HEK293 (cell line): ENCODE data around the gene ANAPC5.

Source experiments
- FEZF1 ChIP-seq: fragments of 450-650 bp; formaldehyde crosslinking; IDR thresholded peaks from 2 replicates; pipeline ENCODE4 v1.5.1; 2016; ENCODE audit warnings: missing biosample characterization, missing genetic modification characterization
- KLF16 ChIP-seq: fragments of 450-650 bp; formaldehyde crosslinking; IDR thresholded peaks from 2 replicates; pipeline ENCODE4 v1.5.1; 2017; ENCODE audit warnings: missing biosample characterization, missing genetic modification characterization
- KLF7 ChIP-seq: fragments of 450-650 bp; formaldehyde crosslinking; IDR thresholded peaks from 2 replicates; pipeline ENCODE4 v1.5.1; 2016; ENCODE audit warnings: missing biosample characterization, missing genetic modification characterization, borderline replicate concordance
- KLF9 ChIP-seq: fragments of 450-650 bp; formaldehyde crosslinking; IDR thresholded peaks from 2 replicates; pipeline ENCODE4 v1.5.1; 2016; ENCODE audit warnings: missing biosample characterization, missing genetic modification characterization, low read depth
- MYNN ChIP-seq: fragments of 450-650 bp; formaldehyde crosslinking; IDR thresholded peaks from 2 replicates; pipeline ENCODE4 v1.5.1; 2016; ENCODE audit warnings: missing biosample characterization, missing genetic modification characterization, borderline replicate concordance
- REPIN1 ChIP-seq: fragments of 450-650 bp; formaldehyde crosslinking; IDR thresholded peaks from 2 replicates; pipeline ENCODE4 v1.5.1; 2017; ENCODE audit warnings: missing biosample characterization, missing genetic modification characterization, low read depth
- SP3 ChIP-seq: fragments of 450-650 bp; formaldehyde crosslinking; IDR thresholded peaks from 2 replicates; pipeline ENCODE4 v1.5.1; 2016; ENCODE audit warnings: missing biosample characterization, missing genetic modification characterization
- ZBTB26 ChIP-seq: fragments of 450-650 bp; formaldehyde crosslinking; optimal IDR thresholded peaks from 2 replicates; pipeline ENCODE3; 2016; ENCODE audit warnings: missing biosample characterization, mild to moderate bottlenecking, missing genetic modification characterization
- ZBTB8A ChIP-seq: fragments of 450-650 bp; formaldehyde crosslinking; IDR thresholded peaks from 2 replicates; pipeline ENCODE4 v1.5.1; 2016; ENCODE audit warnings: missing biosample characterization, missing genetic modification characterization
- ZNF133 ChIP-seq: fragments of 450-650 bp; formaldehyde crosslinking; IDR thresholded peaks from 2 replicates; pipeline ENCODE4 v1.5.1; 2016; ENCODE audit warnings: missing biosample characterization, missing genetic modification characterization
- ZNF169 ChIP-seq: fragments of 450-650 bp; formaldehyde crosslinking; IDR thresholded peaks from 2 replicates; pipeline ENCODE4 v1.5.1; 2016; ENCODE audit warnings: missing biosample characterization, missing genetic modification characterization
- ZNF18 ChIP-seq: fragments of 450-650 bp; formaldehyde crosslinking; IDR thresholded peaks from 2 replicates; pipeline ENCODE4 v1.5.1; 2016; ENCODE audit warnings: missing biosample characterization, missing genetic modification characterization
- ZNF26 ChIP-seq: fragments of 450-650 bp; formaldehyde crosslinking; IDR thresholded peaks from 2 replicates; pipeline ENCODE4 v1.5.1; 2016; ENCODE audit warnings: missing biosample characterization, missing genetic modification characterization
- ZNF398 ChIP-seq: fragments of 450-650 bp; formaldehyde crosslinking; IDR thresholded peaks from 2 replicates; pipeline ENCODE4 v1.5.1; 2017; ENCODE audit warnings: missing biosample characterization, missing genetic modification characterization
- ZNF501 ChIP-seq: fragments of 450-650 bp; formaldehyde crosslinking; IDR thresholded peaks from 2 replicates; pipeline ENCODE4 v1.5.1; 2016; ENCODE audit warnings: missing biosample characterization, missing genetic modification characterization
- ZNF514 ChIP-seq: fragments of 450-650 bp; formaldehyde crosslinking; IDR thresholded peaks from 2 replicates; pipeline ENCODE4 v1.5.1; 2016; ENCODE audit warnings: missing biosample characterization, missing genetic modification characterization
- ZNF549 ChIP-seq: fragments of 450-650 bp; IDR thresholded peaks from 2 replicates; pipeline ENCODE4 v1.5.1; 2018; ENCODE audit warnings: missing biosample characterization, missing genetic modification characterization, mild to moderate bottlenecking, inconsistent platforms, moderate library complexity
- ZNF558 ChIP-seq: fragments of 450-650 bp; formaldehyde crosslinking; IDR thresholded peaks from 2 replicates; pipeline ENCODE4 v1.5.1; 2016; ENCODE audit warnings: missing biosample characterization, missing genetic modification characterization
- ZNF704 ChIP-seq: fragments of 450-650 bp; formaldehyde crosslinking; IDR thresholded peaks from 2 replicates; pipeline ENCODE4 v1.5.1; 2016; ENCODE audit warnings: missing biosample characterization, missing genetic modification characterization
- ZNF707 ChIP-seq: fragments of 450-650 bp; formaldehyde crosslinking; IDR thresholded peaks from 2 replicates; pipeline ENCODE4 v1.5.1; 2016; ENCODE audit warnings: missing biosample characterization, missing genetic modification characterization
- ZNF785 ChIP-seq: fragments of 450-650 bp; formaldehyde crosslinking; IDR thresholded peaks from 2 replicates; pipeline ENCODE4 v1.5.1; 2016; ENCODE audit warnings: missing biosample characterization, missing genetic modification characterization
- ZSCAN30 ChIP-seq: fragments of 450-650 bp; IDR thresholded peaks from 2 replicates; pipeline ENCODE4 v1.5.1; 2018; ENCODE audit warnings: missing biosample characterization, mild to moderate bottlenecking, missing genetic modification characterization, moderate library complexity
- TF ChIP-seq, protein P1 (sequence below): fragments of 450-650 bp; formaldehyde crosslinking; IDR thresholded peaks from 2 replicates; pipeline ENCODE4 v1.5.1; 2016; ENCODE audit warnings: missing biosample characterization, missing genetic modification characterization, low read depth
- TF ChIP-seq, protein P2 (sequence below): fragments of 450-650 bp; formaldehyde crosslinking; IDR thresholded peaks from 2 replicates; pipeline ENCODE4 v1.5.1; 2016; ENCODE audit warnings: missing biosample characterization, missing genetic modification characterization

Gene ANAPC5

DNA sequence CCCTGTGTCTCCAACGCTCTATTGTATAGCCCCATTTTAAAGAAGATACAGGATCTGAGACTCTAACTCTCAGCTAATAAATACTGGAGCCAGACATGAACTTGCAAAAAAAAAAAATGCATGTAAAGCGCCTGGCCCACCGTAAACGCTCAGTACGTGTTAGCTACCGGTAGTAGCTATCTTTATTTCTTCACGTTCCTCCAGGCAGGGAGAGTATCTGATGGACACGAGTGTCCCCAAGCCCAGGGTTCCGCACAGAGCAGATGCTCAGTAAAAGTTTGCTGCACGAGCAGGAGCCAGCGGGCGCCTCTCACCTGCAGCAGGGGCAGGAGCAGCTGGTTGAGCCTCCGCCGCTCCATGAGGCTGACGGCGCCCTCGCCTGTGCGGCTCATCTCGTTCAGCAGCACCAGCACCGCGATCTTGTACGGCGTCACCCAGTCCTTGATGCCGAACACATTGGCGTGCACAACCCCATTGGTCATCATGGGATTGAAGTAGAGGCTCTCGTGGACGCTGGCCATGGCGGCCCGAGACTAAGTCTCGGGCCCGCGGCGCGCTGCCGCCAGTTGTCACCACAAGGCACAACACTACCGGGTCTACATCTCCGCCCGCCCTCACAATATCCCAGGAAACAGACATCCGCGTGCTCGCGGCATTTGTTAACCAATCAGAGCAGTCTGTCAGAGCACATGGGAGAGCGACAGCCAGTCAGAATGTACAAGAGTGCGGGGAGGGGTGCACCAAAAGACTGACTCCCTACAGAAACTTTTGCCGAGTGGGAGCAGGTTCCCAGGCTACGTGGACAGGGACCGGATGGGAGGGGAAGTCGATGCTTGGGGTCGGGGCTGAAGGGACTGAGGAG is at the start of gene ANAPC5 (continued):
- TF ChIP-seq ZNF704 (tag by site-specific recombination) (no peak), ZBTB26 (peak; percentile 99), ZNF514 (tag by site-specific recombination) (no peak), ZNF707 (tag by site-specific recombination) (no peak), KLF16 (peak; percentile 96), ZNF133 (tag by site-specific recombination) (peak; percentile 17; the same call in 1 of the 2 replicates), KLF7 (tag by site-specific recombination) (peak; percentile 83), ZNF549 (tag by site-specific recombination) (no peak), MYNN (tag by site-specific recombination) (no peak), ZNF18 (tag by site-specific recombination) (0 out of 2 replicates have a peak, but pooled peaks have one; percentile 20), ZNF398 (tag by site-specific recombination) (no peak), ZNF169 (tag by site-specific recombination) (no peak), KLF9 (tag by site-specific recombination) (peak; percentile 43; the same call in 1 of the 2 replicates), SP3 (tag by site-specific recombination) (peak; percentile 91), ZBTB8A (tag by site-specific recombination) (no peak; the same call in 1 of the 2 replicates), ZNF26 (tag by site-specific recombination) (no peak), ZSCAN30 (tag by site-specific recombination) (peak; percentile 43), ZNF785 (no peak), ZNF501 (tag by site-specific recombination) (peak; percentile 91), REPIN1 (tag by site-specific recombination) (no peak), FEZF1 (tag by site-specific recombination) (0 out of 2 replicates have a peak, but pooled peaks have one; percentile 28), ZNF558 (tag by site-specific recombination) (no peak)
- TF ChIP-seq, protein P1, sequence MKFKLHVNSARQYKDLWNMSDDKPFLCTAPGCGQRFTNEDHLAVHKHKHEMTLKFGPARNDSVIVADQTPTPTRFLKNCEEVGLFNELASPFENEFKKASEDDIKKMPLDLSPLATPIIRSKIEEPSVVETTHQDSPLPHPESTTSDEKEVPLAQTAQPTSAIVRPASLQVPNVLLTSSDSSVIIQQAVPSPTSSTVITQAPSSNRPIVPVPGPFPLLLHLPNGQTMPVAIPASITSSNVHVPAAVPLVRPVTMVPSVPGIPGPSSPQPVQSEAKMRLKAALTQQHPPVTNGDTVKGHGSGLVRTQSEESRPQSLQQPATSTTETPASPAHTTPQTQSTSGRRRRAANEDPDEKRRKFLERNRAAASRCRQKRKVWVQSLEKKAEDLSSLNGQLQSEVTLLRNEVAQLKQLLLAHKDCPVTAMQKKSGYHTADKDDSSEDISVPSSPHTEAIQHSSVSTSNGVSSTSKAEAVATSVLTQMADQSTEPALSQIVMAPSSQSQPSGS (tag by site-specific recombination): no peak
- TF ChIP-seq, protein P2, sequence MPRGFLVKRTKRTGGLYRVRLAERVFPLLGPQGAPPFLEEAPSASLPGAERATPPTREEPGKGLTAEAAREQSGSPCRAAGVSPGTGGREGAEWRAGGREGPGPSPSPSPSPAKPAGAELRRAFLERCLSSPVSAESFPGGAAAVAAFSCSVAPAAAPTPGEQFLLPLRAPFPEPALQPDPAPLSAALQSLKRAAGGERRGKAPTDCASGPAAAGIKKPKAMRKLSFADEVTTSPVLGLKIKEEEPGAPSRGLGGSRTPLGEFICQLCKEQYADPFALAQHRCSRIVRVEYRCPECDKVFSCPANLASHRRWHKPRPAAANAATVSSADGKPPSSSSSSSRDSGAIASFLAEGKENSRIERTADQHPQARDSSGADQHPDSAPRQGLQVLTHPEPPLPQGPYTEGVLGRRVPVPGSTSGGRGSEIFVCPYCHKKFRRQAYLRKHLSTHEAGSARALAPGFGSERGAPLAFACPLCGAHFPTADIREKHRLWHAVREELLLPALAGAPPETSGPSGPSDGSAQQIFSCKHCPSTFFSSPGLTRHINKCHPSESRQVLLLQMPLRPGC: peak; percentile 91
